ENCODE measurements around the gene HDAC9. TPM values are rescaled to one million over a fixed set of nuclear protein-coding genes. Genes with fewer than 3 reads are reported as not detected.
A peak's percentile ranks its signal among the peaks of the same experiment; 100 is the strongest.

Gene HDAC9
- total RNA-seq, 1 experiment from 2014 or later: 4.3 TPM

- H3K9me3 ChIP-seq (ENCODE audit: control insufficient read depth in 1 of 2, insufficient read depth in 1 of 2, low read depth in 1 of 2, low read length in 2 of 2): no peaks in the 10 kb centered on the region
- no peaks in the 10 kb centered on the region for H3K36me3 ChIP-seq (ENCODE audit: control insufficient read depth in 1 of 2, insufficient read depth in 2 of 2, low read length in 2 of 2)
- TF ChIP-seq FOSL1 (IDR thresholded peaks at IDR 0.05; ENCODE audit: low read depth) (peak; percentile 49; the same call in 1 of the 2 replicates), REST (IDR thresholded peaks at IDR 0.05; ENCODE audit: low read depth) (no peak), SRF (IDR thresholded peaks at IDR 0.05; ENCODE audit: low read depth) (0 out of 2 replicates have a peak, but pooled peaks have one; percentile 17)
- RAD21 ChIA-PET (ENCODE audit: low non-redundant PET in 1 of 2, low total read pairs in 2 of 2, uncharacterized antibody in 2 of 2, unreplicated experiment in 2 of 2): no interaction called here
- H3K79me2 ChIP-seq (ENCODE audit: insufficient read depth, low read length): no peaks in the 10 kb centered on the region
- no peak overlapping the region for H3K4me3 ChIP-seq (replicated peaks in 1 of 2; ENCODE audit: low read depth in 1 of 2, low read length in 2 of 2)
- CTCF ChIA-PET: no interaction called here
- no peaks in the 10 kb centered on the region for H4K20me1 ChIP-seq (ENCODE audit: insufficient read depth)
- no TSS peak for BruUV-seq (replicated peaks)
- DNase-seq (ENCODE audit: low read depth, low spot score): no peak
- ATAC-seq: no peak
- H3K4me1 ChIP-seq (ENCODE audit: control insufficient read depth in 1 of 2, insufficient read depth in 2 of 2, low read length in 2 of 2): peaks cover 0 to 7% of the 10 kb centered on the region in 2 experiments; a peak in 1 of 4 replicates
- POLR2A ChIA-PET: no interaction called here
- peak overlapping the region; percentile 3; the same call in 1 of the 2 replicates for H3K4me2 ChIP-seq (ENCODE audit: low read length)
- H2AFZ ChIP-seq (ENCODE audit: low read depth, low read length, poor library complexity, severe bottlenecking): no peak overlapping the region
- intact Hi-C loops (cut with micrococcal nuclease): no loop called here
- no peaks in the 10 kb centered on the region for H3K27me3 ChIP-seq (ENCODE audit: insufficient read depth, low read length)
- H3K9me2 ChIP-seq (ENCODE audit: insufficient read depth): no peaks in the 10 kb centered on the region
- H3K27ac ChIP-seq (ENCODE audit: low read depth, low read length): no peak overlapping the region
- no peak overlapping the region for H3K9ac ChIP-seq (ENCODE audit: low read length)
These were observed 25.1 kb downstream of the HDAC9 start for GRCh38 chr7:18520450-18521235.

GRCh38 chr7:18521236-18521589 lies 25.7 kb downstream of the HDAC9 start:
- Histone ChIP-seq H3K27me3 (ENCODE audit: insufficient read depth, low read length) (no peaks in the 10 kb centered on the region), H2AFZ (ENCODE audit: low read depth, low read length, poor library complexity, severe bottlenecking) (no peak overlapping the region), H3K36me3 (ENCODE audit: control insufficient read depth in 1 of 2, insufficient read depth in 2 of 2, low read length in 2 of 2) (no peaks in the 10 kb centered on the region), H3K27ac (ENCODE audit: low read depth, low read length) (no peak overlapping the region), H3K9me3 (ENCODE audit: control insufficient read depth in 1 of 2, insufficient read depth in 1 of 2, low read depth in 1 of 2, low read length in 2 of 2) (no peaks in the 10 kb centered on the region), H4K20me1 (ENCODE audit: insufficient read depth) (no peaks in the 10 kb centered on the region), H3K4me1 (ENCODE audit: control insufficient read depth in 1 of 2, insufficient read depth in 2 of 2, low read length in 2 of 2) (peaks cover 0 to 7% of the 10 kb centered on the region in 2 experiments; a peak in 1 of 4 replicates), H3K9me2 (ENCODE audit: insufficient read depth) (no peaks in the 10 kb centered on the region), H3K4me2 (ENCODE audit: low read length) (no peak overlapping the region), H3K9ac (ENCODE audit: low read length) (no peak overlapping the region), H3K79me2 (ENCODE audit: insufficient read depth, low read length) (no peaks in the 10 kb centered on the region), H3K4me3 (replicated peaks in 1 of 2; ENCODE audit: low read depth in 1 of 2, low read length in 2 of 2) (no peak overlapping the region)
- ChIA-PET RAD21 (ENCODE audit: low non-redundant PET in 1 of 2, low total read pairs in 2 of 2, uncharacterized antibody in 2 of 2, unreplicated experiment in 2 of 2) (no interaction called here), CTCF (no interaction called here), POLR2A (no interaction called here)
- no peak for TF ChIP-seq EGR1 (IDR thresholded peaks at IDR 0.05; ENCODE audit: low read depth)
- TF ChIP-seq ELF1 (IDR thresholded peaks at IDR 0.05; ENCODE audit: borderline replicate concordance, low read depth): no peak
- TF ChIP-seq CTCF (IDR thresholded peaks at IDR 0.05 in 2 of 3, conservative IDR thresholded peaks at IDR 0.05 in 1 of 3; ENCODE audit: borderline replicate concordance in 1 of 3, insufficient read depth in 1 of 3, low read depth in 2 of 3, low read length in 2 of 3): no peak
- no peak for TF ChIP-seq POLR2AphosphoS5 (IDR thresholded peaks at IDR 0.05; ENCODE audit: low read depth, low read length)
- no peak for TF ChIP-seq ZBTB33 (IDR thresholded peaks at IDR 0.05; ENCODE audit: extremely low read depth, insufficient replicate concordance, low read length)
- no peak for TF ChIP-seq YY1 (IDR thresholded peaks at IDR 0.05; ENCODE audit: extremely low read depth, insufficient replicate concordance, low read depth, low read length)
- no peak for TF ChIP-seq SP1 (IDR thresholded peaks at IDR 0.05; ENCODE audit: low read depth)
- no peak for TF ChIP-seq FOSL1 (IDR thresholded peaks at IDR 0.05; ENCODE audit: low read depth)
- no peak for TF ChIP-seq CBX3 (IDR thresholded peaks at IDR 0.05; ENCODE audit: low read depth)
- TF ChIP-seq SRF (IDR thresholded peaks at IDR 0.05; ENCODE audit: low read depth): no peak
- no TSS peak for BruUV-seq (replicated peaks)
- DNase-seq (ENCODE audit: low read depth, low spot score): no peak
- no peak for ATAC-seq
- intact Hi-C loops (cut with micrococcal nuclease): no loop called here
